Adrenal gland (tissue), 12 donors: ENCODE results near the gene C9. TPM values are rescaled to one million over a fixed set of nuclear protein-coding genes. Genes with fewer than 3 reads are reported as not detected.

Source experiments
- DNase-seq, 7 donors: peaks; one replicate each; pipeline ENCODE4 v3.0.0-alpha.2; 2019 to 2020
- H3K27ac ChIP-seq, 5 donors: fragments of 200-600 bp; sonication (generic) in 4 of 5; 1 replicate in 3 of 5; 2 replicates in 2 of 5; pipeline versions ENCODE4 v1.5.1 to v1.8.0; 2016 to 2020; ENCODE audit warnings: mild to moderate bottlenecking in 1 of 5
- H3K27me3 ChIP-seq: fragments of 200-600 bp; 2 replicates; pipeline ENCODE4 v1.8.0; 2021
- H3K36me3 ChIP-seq, 2 donors: fragments of 200-600 bp; replicated peaks in 1 of 2; 1 replicate in 1 of 2; 2 replicates in 1 of 2; pipeline versions ENCODE4 v1.5.1 to v1.8.0; 2018 to 2022
- H3K4me1 ChIP-seq, 2 donors: fragments of 200-600 bp; replicated peaks in 1 of 2; 1 replicate in 1 of 2; 2 replicates in 1 of 2; pipeline versions ENCODE4 v1.5.1 to v1.8.0; 2018 to 2021
- H3K4me3 ChIP-seq, 4 donors: fragments of 200-600 bp; sonication (generic) in 3 of 4; one replicate each; pipeline ENCODE4 v1.5.1; 2016 to 2018
- H3K9me3 ChIP-seq, 3 donors: fragments of 200-600 bp; sonication (generic) in 1 of 3; replicated peaks in 1 of 3; 1 replicate in 2 of 3; 2 replicates in 1 of 3; pipeline versions ENCODE4 v1.5.1 to v1.8.0; 2016 to 2021
- CTCF ChIP-seq, 6 experiments: fragments of 450-650 bp in 4 of 6; fragments of 200-600 bp in 2 of 6; sonication (generic) in 1 of 6; IDR thresholded peaks; 1 replicate in 5 of 6; 2 replicates in 1 of 6; pipeline versions ENCODE4 v1.5.1 to v1.8.0; 2016 to 2021; ENCODE audit warnings: antibody characterized with exemption in 6 of 6, mild to moderate bottlenecking in 2 of 6, moderate library complexity in 1 of 6
- POLR2A ChIP-seq, 2 donors: fragments of 450-650 bp; IDR thresholded peaks; one replicate each; pipeline ENCODE4 v1.6.1; 2017; ENCODE audit warnings: antibody characterized with exemption in 2 of 2, mild to moderate bottlenecking in 2 of 2, moderate library complexity in 1 of 2
- WGBS, 4 donors: extraction: QIAGEN DNeasy Blood & Tissue Kit in 2 of 4; methylation state at CpG; one replicate each; pipeline versions ENCODE4 v1.1.5 to v1.1.7; 2013 to 2017; 5-methylcytosine and 5-hydroxymethylcytosine counted together
- intact Hi-C, 2 donors: fragments of 100-400 bp; cut with DNase I; formaldehyde crosslinking; loops; one replicate each; pipeline versions ENCODE4 v1.14.1 to v1.15.0; 2022 to 2023
- polyA plus RNA-seq, 3 donors: library from polyadenylated mRNA; stranded (reverse); fragments of 200-250 nt in 2 of 3; fragments of 350-450 nt in 1 of 3; fragmentation: Illumina TruSeq in 1 of 3; extraction: RNeasy Lipid Tissue Mini Kit (QIAGEN cat#74804) in 1 of 3; gene quantifications; one replicate each; pipeline ENCODE4 v1.2.3, GENCODE V29; 2013 to 2014
- total RNA-seq, 9 donors: library from RNA; depleted of rRNA in 4 of 9; stranded (reverse); fragments of >200 nt in 4 of 9; fragments of 120-200 nt in 1 of 9; fragmentation: NEBNext Ultra II Directional in 1 of 9; extraction: Animal tissue kit (Norgen Biotek cat#: 25700) in 1 of 9; gene quantifications; one replicate each; pipeline versions ENCODE4 v1.1.0 to v1.2.4, GENCODE V29; 2013 to 2023
- donor health status: healthy with polysubstance abuse.
- donor health status: Bipolar disorder and iron deficiency.
- donor health status: DM: yes; HTN: yes; CAD: no.
- donor health status: DM: no; HTN: no; CAD: no.
- donor health status: DM: no; HTN: no; CAD: no.
- donor health status: DM: yes; HTN: yes; CAD: no.

C9 gene
- total and polyA plus RNA-seq, 12 donors: 0.07 to 0.54 (median 0.40) TPM; not detected in 5

GRCh38 chr5:39373791-39374190 is 9.5 kb upstream of the C9 start:
- Histone ChIP-seq H3K27me3 (no peaks in the 10 kb centered on the region), H3K4me3 (no peak overlapping the region), H3K36me3 (peaks cover 0 to 77% of the 10 kb centered on the region in 2 donors), H3K9me3 (no peaks in the 10 kb centered on the region), H3K27ac (no peak overlapping the region), H3K4me1 (no peaks in the 10 kb centered on the region)
- TF ChIP-seq POLR2A (IDR thresholded peaks at IDR 0.05) (no peak), CTCF (IDR thresholded peaks at IDR 0.05) (no peak)
- no peak for DNase-seq
- 81 to 91% (median 89%) methylated on average over 2 of the region's 2 CpGs for WGBS, 4 donors
- intact Hi-C loops: no loop called here

- intact Hi-C loops: no loop called here
These were observed 7.0 kb upstream of the C9 start for GRCh38 chr5:39371367-39371635.

DNA sequence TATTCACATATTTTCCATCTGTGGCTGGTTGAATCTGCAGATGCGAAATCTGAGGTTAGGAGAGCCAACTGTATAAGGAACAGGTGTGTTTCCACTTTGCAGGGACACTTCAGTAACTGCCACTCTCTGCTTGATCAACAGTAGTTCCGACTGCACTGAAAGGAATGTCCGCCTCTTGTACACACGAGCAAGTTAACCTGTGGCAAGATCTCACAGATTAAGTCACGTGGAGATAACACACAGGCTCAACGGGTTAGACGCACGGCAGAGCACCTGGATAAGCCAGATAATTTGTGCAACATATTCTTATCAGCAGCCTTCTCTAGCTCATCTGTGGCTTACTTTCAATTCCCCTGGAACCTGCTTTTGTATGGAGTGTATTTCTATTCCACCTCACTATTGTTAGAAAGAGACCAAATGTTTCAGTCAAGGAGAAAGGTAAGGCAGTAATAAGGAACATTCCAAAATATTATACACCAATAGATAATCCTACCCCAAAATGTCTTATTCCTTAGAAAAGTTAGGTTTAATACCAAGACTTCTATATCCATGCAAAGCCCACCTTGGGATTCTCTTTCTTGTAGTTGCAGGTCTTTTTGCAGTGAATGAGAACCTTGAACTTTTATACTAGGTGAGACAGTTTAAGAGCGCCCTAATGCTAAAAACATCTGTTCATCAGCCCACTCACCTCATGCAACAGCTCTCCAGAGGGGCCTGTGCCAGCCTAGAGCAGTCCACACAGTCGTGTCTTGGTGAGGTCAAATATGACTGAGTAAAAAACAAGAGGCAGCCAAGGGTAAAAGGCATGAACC is 6.5 kb upstream of the C9 start:
- no peaks in the 10 kb centered on the region for H3K27me3 ChIP-seq
- H3K4me1 ChIP-seq: no peaks in the 10 kb centered on the region
- WGBS, 4 donors: 68 to 75% (median 70%) methylated on average over 10 of the region's 10 CpGs
- H3K4me3 ChIP-seq: no peak overlapping the region
- no peak for TF ChIP-seq CTCF (IDR thresholded peaks at IDR 0.05)
- TF ChIP-seq POLR2A (IDR thresholded peaks at IDR 0.05): no peak
- DNase-seq: no peak
- intact Hi-C loops: no loop called here
- peak overlapping the region in 1 of 5 donors; percentile 2 for H3K27ac ChIP-seq
- peaks cover 0 to 50% of the 10 kb centered on the region in 2 donors for H3K36me3 ChIP-seq
- H3K9me3 ChIP-seq: no peaks in the 10 kb centered on the region

More at GRCh38 chr5:39371367-39371635, 7.0 kb upstream of the C9 start:
- Histone ChIP-seq H3K36me3 (peaks cover 0 to 55% of the 10 kb centered on the region in 2 donors), H3K27ac (peak overlapping the region in 1 of 5 donors; percentile 2), H3K9me3 (no peaks in the 10 kb centered on the region), H3K27me3 (no peaks in the 10 kb centered on the region), H3K4me1 (no peaks in the 10 kb centered on the region), H3K4me3 (no peak overlapping the region)
- no peak for DNase-seq
- TF ChIP-seq CTCF (IDR thresholded peaks at IDR 0.05) (no peak), POLR2A (IDR thresholded peaks at IDR 0.05) (no peak)
- WGBS, 4 donors: 72 to 85% (median 78%) methylated on average over 3 of the region's 3 CpGs

GRCh38 chr5:39369123-39369815 is 5.0 kb upstream of the C9 start:
- peaks cover 0 to 35% of the 10 kb centered on the region in 2 donors for H3K36me3 ChIP-seq
- intact Hi-C loops: loop anchor here in 1 of 2 donors (10.0 kb wide), 1 partner anchor 144 kb away; no protein-coding TSS in a partner anchor
- 72 to 79% (median 76%) methylated on average over 5 of the region's 5 CpGs for WGBS, 4 donors
- H3K27ac ChIP-seq: no peak overlapping the region
- no peak for TF ChIP-seq CTCF (IDR thresholded peaks at IDR 0.05)
- no peak for TF ChIP-seq POLR2A (IDR thresholded peaks at IDR 0.05)
- no peak overlapping the region for H3K4me3 ChIP-seq
- H3K27me3 ChIP-seq: no peaks in the 10 kb centered on the region
- no peak for DNase-seq
- no peaks in the 10 kb centered on the region for H3K9me3 ChIP-seq
- no peaks in the 10 kb centered on the region for H3K4me1 ChIP-seq
